ENCODE results near the gene ENOX1. TPM values are rescaled to one million over a fixed set of nuclear protein-coding genes. Genes with fewer than 3 reads are reported as not detected.

Gene ENOX1
- total RNA-seq, 1 donor, result 2.2 TPM

DNA sequence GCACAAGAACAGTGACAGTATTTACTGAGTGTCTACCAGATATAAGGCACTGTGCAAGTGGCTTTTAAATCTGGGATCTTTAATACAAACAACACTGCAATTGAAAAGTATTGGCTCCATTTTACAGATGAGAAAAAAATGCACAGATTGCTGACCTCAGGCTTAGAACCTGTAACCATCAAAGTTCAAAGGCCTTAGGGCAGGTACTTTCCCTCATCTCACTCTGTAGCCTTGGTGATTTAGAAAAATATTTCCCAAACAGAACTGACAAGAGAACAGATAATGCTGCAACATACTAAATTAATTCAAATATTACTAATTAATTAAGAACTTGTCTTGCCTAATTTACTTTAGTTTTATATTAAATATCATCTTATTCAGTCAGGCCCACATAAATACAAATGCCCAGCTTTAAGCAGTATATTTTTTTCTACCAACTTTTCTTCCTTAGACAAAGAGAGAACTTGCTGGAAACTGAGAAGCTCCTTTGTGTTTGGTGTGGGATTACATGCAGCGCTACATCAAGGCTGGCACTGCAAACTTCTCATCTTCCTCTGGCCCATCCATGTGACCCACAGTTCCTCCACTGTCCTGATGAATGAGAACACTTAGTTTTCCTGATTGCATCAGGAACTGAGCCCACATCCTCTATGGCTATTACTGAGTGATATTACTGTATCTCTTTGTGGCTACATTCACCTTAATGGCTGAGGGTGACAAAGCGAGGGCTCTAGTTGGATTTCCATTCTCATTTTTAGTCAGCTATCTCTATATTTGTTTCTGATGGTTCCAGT, 302.1 kb downstream of the ENOX1 start:
- no peak for DNase-seq (ENCODE audit: low read depth)
- H3K4me3 ChIP-seq (ENCODE audit: low read depth, low read length), result no peak overlapping the region
- TF ChIP-seq, protein P1, sequence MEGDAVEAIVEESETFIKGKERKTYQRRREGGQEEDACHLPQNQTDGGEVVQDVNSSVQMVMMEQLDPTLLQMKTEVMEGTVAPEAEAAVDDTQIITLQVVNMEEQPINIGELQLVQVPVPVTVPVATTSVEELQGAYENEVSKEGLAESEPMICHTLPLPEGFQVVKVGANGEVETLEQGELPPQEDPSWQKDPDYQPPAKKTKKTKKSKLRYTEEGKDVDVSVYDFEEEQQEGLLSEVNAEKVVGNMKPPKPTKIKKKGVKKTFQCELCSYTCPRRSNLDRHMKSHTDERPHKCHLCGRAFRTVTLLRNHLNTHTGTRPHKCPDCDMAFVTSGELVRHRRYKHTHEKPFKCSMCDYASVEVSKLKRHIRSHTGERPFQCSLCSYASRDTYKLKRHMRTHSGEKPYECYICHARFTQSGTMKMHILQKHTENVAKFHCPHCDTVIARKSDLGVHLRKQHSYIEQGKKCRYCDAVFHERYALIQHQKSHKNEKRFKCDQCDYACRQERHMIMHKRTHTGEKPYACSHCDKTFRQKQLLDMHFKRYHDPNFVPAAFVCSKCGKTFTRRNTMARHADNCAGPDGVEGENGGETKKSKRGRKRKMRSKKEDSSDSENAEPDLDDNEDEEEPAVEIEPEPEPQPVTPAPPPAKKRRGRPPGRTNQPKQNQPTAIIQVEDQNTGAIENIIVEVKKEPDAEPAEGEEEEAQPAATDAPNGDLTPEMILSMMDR (IDR thresholded peaks at IDR 0.05; ENCODE audit: insufficient read depth, low read depth, low read length), result no peak

DNA sequence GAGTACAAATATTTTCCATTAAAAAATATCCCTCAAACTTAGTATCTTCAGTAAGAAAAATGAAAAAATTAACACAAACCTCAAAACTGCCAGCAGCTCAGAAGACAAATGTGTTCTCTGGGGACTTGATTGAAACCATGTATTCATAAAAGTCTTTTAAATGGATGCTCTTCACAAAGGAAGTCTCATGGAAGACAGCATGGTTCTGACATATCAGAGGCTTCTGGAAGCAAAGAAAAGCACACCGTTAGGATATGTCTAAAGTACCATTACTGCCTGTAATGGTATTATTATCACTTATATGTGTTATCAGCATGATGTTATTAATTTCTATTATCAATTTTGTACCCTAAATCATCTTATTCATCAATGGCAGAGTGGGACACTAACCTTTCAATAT, 302.8 kb downstream of the ENOX1 start:
- TF ChIP-seq, protein P1 (IDR thresholded peaks at IDR 0.05; ENCODE audit: insufficient read depth, low read depth, low read length), result no peak
- H3K4me3 ChIP-seq (ENCODE audit: low read depth, low read length), result no peak overlapping the region
- no peak for DNase-seq (ENCODE audit: low read depth)

DNA sequence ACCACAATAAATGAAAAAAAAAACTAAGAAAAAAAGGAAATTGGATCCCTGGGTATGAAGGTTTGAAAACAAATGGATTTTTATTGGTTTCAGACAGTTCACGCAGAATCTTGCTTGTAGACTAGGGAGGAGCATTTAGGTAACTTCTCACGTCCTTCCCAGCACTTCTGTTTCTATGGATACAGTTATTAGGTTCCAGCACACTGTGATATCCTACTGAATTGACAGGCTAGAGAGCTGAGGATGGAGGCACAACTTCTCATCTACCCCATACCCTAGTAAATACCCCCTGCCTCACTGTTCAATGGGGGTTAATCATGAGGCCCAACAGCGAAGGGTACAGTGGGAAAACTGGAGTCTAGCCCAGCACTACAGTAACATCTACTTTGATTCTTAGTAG, 304.1 kb downstream of the ENOX1 start:
- TF ChIP-seq, protein P1 (IDR thresholded peaks at IDR 0.05; ENCODE audit: insufficient read depth, low read depth, low read length), result no peak
- no peak overlapping the region for H3K4me3 ChIP-seq (ENCODE audit: low read depth, low read length)
- no peak for DNase-seq (ENCODE audit: low read depth)

DNA sequence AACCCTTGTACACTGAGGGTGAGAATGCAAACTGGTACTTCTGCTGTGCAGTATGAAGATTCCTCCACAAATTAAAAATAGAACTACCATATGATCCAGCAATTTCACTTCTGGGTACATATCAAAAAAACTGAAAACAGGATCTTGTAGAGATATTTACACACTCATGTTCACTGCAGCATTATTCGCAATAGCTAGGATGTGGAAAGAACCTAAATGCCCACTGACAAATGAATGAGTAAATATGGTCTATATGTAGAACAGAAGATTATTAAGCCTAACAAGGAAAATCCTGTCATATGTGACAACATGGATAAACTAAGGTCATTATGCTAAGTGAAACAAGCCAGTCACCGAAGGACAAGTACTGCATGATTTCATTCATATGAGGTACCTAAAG, 304.7 kb downstream of the ENOX1 start:
- no peak for DNase-seq (ENCODE audit: low read depth)
- no peak overlapping the region for H3K4me3 ChIP-seq (ENCODE audit: low read depth, low read length)
- TF ChIP-seq, protein P1 (IDR thresholded peaks at IDR 0.05; ENCODE audit: insufficient read depth, low read depth, low read length), result no peak

DNA sequence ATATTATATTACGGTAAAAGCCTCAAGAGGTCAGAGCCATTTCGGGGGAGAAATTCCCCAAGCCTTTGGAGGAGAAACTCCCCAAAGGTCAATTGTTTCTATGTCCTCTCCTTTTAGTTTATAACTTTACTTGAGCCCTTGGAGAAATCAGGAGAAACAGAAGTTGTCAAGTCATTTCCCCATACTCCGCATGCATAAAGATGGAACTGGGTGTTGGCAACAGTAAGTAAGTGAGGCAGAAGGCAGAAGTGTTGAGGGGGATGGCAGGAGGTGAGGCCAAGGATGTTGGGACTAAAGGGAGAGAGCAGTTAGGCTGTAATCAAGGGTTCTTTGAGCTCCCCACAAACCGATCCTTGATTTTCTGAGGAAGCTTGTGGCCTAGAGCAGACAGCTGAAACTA, 307.9 kb downstream of the ENOX1 start:
- no peak overlapping the region for H3K4me3 ChIP-seq (ENCODE audit: low read depth, low read length)
- TF ChIP-seq, protein P1 (IDR thresholded peaks at IDR 0.05; ENCODE audit: insufficient read depth, low read depth, low read length), result no peak
- no peak for DNase-seq (ENCODE audit: low read depth)

DNA sequence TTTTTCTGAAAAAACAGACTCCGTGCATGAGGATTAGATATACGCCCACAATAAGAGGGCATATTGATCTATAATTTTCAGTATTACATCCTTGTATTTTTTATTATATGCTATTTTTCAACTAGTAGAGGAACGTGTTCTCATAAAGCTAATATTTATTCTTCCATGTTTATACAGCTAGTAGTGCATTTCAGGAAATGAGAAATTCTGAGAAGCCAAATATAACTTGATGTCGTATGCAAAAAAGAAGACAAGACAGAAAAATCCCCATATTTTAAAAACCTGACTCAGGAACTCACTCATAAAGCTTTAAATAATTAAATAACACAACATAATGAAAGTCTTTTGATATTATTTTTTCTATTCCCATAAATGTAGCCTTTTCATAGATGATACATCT, 308.6 kb downstream of the ENOX1 start:
- no peak overlapping the region for H3K4me3 ChIP-seq (ENCODE audit: low read depth, low read length)
- TF ChIP-seq, protein P1 (IDR thresholded peaks at IDR 0.05; ENCODE audit: insufficient read depth, low read depth, low read length), result no peak
- no peak for DNase-seq (ENCODE audit: low read depth)

DNA sequence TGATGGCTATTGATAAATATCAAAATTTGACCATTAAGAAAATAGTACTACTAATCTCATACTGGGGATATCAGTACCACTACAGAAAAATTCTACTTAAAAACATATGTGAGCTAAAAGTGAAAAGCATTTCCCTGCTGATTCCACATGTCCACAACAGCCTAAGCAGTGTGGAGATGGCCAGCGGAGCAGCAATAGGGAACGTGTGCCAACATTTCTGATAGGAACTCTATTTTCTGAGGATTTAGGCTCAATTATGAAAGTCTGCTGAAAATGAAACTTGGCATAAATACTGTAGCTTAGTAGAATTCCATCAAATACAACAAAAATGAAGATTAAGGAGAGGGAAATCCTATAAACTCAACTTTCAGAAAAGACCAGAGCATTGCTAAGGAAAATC, 311.6 kb downstream of the ENOX1 start:
- no peak for DNase-seq (ENCODE audit: low read depth)
- no peak overlapping the region for H3K4me3 ChIP-seq (ENCODE audit: low read depth, low read length)
- TF ChIP-seq, protein P1 (IDR thresholded peaks at IDR 0.05; ENCODE audit: insufficient read depth, low read depth, low read length), result no peak
